Pancreas (tissue), 10 donors: ENCODE data around the gene PCLO. TPM values are rescaled to one million over a fixed set of nuclear protein-coding genes. Genes with fewer than 3 reads are reported as not detected.

ENCODE experiments used
- ATAC-seq, 4 donors: fragments of 200-7000 bp; cut with Tn5 transposase; one replicate each; pipeline versions ENCODE4 v1.8.0 to v1.9.1; 2020; ENCODE audit warnings: mild to moderate bottlenecking in 4 of 4, moderate library complexity in 4 of 4
- DNase-seq, 6 donors: peaks; one replicate each; pipeline ENCODE4 v3.0.0-alpha.2; 2020
- FAIRE-seq: peaks from 2 replicates; lab custom pipeline; 2012; peaks lifted over from hg19 to GRCh38; lab: Jason Lieb, UNC
- H3K27ac ChIP-seq, 4 donors: fragments of 200-600 bp; sonication (generic); 1 replicate in 3 of 4; 2 replicates in 1 of 4; pipeline versions ENCODE4 v1.5.0 to v1.8.0; 2020
- H3K27me3 ChIP-seq, 4 donors: fragments of 200-600 bp; one replicate each; pipeline ENCODE4 v1.8.0; 2021
- H3K36me3 ChIP-seq, 3 donors: fragments of 200-600 bp; sonication (generic) in 1 of 3; one replicate each; pipeline versions ENCODE4 v1.5.0 to v1.8.0; 2020 to 2021
- H3K4me1 ChIP-seq, 3 donors: fragments of 200-600 bp; one replicate each; pipeline ENCODE4 v1.8.0; 2021
- H3K4me3 ChIP-seq, 4 donors: fragments of 200-600 bp; sonication (generic) in 2 of 4; one replicate each; pipeline versions ENCODE4 v1.5.0 to v1.8.0; 2020 to 2021
- H3K9me3 ChIP-seq, 4 donors: fragments of 200-600 bp; one replicate each; pipeline ENCODE4 v1.8.0; 2021
- WGBS, 2 donors: extraction: QIAGEN DNeasy Blood & Tissue Kit; methylation state at CpG; one replicate each; pipeline ENCODE4 v1.1.7; 2013; 5-methylcytosine and 5-hydroxymethylcytosine counted together
- intact Hi-C, 3 donors: fragments of 100-400 bp; cut with DNase I; formaldehyde crosslinking; loops; one replicate each; pipeline versions ENCODE4 v1.11.1 to v1.14.2; 2022
- polyA plus RNA-seq, 2 donors: library from polyadenylated mRNA; stranded (reverse); fragments of 200-250 nt; gene quantifications; one replicate each; pipeline ENCODE4 v1.2.3, GENCODE V29; 2013
- total RNA-seq, 6 donors: library from RNA; stranded (reverse); fragmentation: NEBNext Ultra II Directional in 4 of 6; extraction: Animal tissue kit (Norgen Biotek cat#: 25700) in 4 of 6; gene quantifications; one replicate each; pipeline versions ENCODE4 v1.2.1 to v1.2.4, GENCODE V29; 2021 to 2023
- TF ChIP-seq, protein P1 (sequence below), 4 donors: fragments of 200-600 bp; sonication (generic) in 3 of 4; IDR thresholded peaks; one replicate each; pipeline versions ENCODE4 v1.5.0 to v1.8.0; 2021; ENCODE audit warnings: antibody characterized with exemption in 4 of 4
- donor health status: healthy with polysubstance abuse.
- donor health status: DM: no; HTN: no; CAD: no; lungs with moderate emphysema.
- donor health status: DM: no; HTN: no; CAD: no.
- donor health status: control.
- donor health status: control.
- donor health status: Bipolar disorder and iron deficiency.
- donor health status: DM: yes; HTN: yes; CAD: no.
- donor health status: DM: no; HTN: no; CAD: no.
- donor health status: DM: no; HTN: no; CAD: no.
- donor health status: DM: yes; HTN: yes; CAD: no.

Gene PCLO
- total and polyA plus RNA-seq, 8 donors = 1.9 to 5.6 (median 4.6) TPM

DNA sequence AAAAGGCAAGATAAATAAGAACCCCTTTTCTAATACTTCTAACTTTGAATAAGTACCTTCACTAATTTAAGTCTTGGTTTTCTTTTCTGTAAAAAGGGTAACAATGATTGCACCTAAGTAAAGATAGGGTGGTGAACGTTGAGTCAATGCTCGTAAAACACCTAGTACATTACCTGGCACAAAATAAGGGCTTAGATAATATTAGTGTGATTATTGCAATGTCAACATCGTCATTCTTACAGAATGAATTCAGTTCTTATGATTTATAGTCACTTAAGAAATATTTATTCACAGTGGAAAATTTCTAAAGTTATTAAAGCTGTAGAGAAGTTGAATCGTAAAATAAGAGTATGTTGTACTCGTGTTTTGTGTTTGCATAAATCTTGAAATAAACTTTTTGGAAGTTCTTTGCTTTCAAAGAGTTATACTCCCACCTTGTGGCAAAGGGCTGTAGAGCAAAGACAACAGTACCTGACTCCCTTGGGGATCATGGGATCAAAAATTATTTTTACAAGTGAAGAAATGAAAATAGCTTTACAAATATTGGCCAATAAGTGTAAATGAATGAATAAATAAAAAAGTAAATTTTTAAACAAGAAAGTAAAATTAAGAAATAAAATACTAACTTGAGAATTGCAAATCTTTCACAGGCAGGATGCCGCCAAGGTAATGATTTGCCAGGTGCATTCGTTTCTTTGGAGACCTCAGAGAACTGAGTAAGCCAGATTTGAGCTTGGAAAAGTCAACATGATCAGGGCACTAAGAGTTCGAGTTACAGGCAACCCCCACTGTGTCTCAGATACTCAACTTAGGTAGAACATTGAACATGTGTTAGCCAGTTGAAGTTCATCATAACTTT lies 433.3 kb downstream of the PCLO start:
- TF ChIP-seq, protein P1, sequence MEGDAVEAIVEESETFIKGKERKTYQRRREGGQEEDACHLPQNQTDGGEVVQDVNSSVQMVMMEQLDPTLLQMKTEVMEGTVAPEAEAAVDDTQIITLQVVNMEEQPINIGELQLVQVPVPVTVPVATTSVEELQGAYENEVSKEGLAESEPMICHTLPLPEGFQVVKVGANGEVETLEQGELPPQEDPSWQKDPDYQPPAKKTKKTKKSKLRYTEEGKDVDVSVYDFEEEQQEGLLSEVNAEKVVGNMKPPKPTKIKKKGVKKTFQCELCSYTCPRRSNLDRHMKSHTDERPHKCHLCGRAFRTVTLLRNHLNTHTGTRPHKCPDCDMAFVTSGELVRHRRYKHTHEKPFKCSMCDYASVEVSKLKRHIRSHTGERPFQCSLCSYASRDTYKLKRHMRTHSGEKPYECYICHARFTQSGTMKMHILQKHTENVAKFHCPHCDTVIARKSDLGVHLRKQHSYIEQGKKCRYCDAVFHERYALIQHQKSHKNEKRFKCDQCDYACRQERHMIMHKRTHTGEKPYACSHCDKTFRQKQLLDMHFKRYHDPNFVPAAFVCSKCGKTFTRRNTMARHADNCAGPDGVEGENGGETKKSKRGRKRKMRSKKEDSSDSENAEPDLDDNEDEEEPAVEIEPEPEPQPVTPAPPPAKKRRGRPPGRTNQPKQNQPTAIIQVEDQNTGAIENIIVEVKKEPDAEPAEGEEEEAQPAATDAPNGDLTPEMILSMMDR (IDR thresholded peaks at IDR 0.05) = peak; percentile 29 to 46 (median 40)
- H3K27me3 ChIP-seq = no peaks in the 10 kb centered on the region
- peaks cover 0 to 4% (median 0%) of the 10 kb centered on the region in 3 donors for H3K4me1 ChIP-seq
- intact Hi-C loops = no loop called here
- FAIRE-seq (peak; percentile 91), ATAC-seq (peak; percentile 50 to 64 (median 57)), DNase-seq (no peak)
- H3K4me3 ChIP-seq = no peak overlapping the region
- 14 to 19% methylated on average over 8 of the region's 8 CpGs for WGBS, 2 donors
- no peak overlapping the region for H3K27ac ChIP-seq
- H3K36me3 ChIP-seq = no peaks in the 10 kb centered on the region
- no peaks in the 10 kb centered on the region for H3K9me3 ChIP-seq

DNA sequence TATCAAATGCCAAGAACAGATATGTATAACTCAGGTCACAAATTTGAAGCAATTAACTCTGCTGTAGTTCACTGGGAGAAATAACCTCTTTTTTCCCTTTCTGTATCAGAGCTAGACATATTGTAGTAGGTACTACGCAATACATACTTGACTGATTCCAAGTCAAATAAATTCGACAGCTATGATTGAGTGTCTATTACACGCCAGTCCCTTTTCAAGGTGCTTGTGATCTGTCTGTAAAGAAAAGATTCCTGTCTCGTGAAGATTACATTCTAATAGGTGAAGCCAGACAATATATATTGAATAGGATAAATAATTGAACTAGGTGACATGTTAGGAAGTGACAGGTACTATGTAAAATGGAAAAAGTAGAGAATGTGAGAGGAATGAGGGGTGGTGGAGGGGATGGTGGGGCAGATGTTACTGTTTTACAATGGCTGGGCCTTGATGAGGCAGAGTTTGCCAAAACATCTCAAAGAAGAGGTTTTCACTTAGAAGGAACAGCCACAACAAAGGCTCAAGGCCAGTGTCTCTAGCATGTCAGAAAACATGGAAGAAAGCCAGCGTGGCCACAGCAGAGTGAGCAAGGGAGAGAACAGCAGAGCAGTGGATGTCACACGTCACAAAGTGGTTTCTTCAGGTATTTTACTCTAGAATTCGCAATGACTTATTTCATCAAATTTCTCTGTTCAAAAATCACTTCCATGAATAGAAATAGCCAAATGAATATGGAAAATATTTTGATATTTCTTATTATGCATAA lies 436.5 kb downstream of the PCLO start:
- H3K36me3 ChIP-seq = no peaks in the 10 kb centered on the region
- no peak overlapping the region for H3K27ac ChIP-seq
- H3K4me3 ChIP-seq = no peak overlapping the region
- TF ChIP-seq, protein P1 (IDR thresholded peaks at IDR 0.05) = no peak
- peaks cover 0 to 4% (median 0%) of the 10 kb centered on the region in 3 donors for H3K4me1 ChIP-seq
- FAIRE-seq (no peak), DNase-seq (no peak), ATAC-seq (no peak)
- no peaks in the 10 kb centered on the region for H3K27me3 ChIP-seq
- intact Hi-C loops = no loop called here
- no peaks in the 10 kb centered on the region for H3K9me3 ChIP-seq
- 50 to 57% methylated on average over 7 of the region's 7 CpGs for WGBS, 2 donors

DNA sequence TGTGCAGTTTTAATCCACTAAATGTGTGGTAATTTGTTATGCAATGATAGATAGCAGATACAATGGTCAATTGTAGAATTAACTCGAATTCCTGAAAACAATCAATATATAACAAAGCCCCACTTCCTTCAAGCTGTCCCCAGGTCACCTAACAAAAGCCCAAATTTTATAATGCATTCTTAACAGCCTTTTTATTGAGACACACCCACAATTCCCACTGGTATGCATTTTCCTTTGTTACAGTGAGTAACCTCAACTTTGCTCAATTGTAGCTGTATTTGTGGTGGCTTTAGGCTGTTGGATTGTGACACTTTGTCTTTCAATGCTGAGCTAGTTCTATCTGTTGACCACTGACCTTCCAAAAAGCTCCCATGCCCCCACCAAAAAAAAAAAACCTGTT lies 439.3 kb downstream of the PCLO start:
- FAIRE-seq (no peak), ATAC-seq (no peak), DNase-seq (no peak)
- no peaks in the 10 kb centered on the region for H3K27me3 ChIP-seq
- H3K9me3 ChIP-seq = no peaks in the 10 kb centered on the region
- no peaks in the 10 kb centered on the region for H3K4me1 ChIP-seq
- H3K27ac ChIP-seq = no peak overlapping the region
- TF ChIP-seq, protein P1 (IDR thresholded peaks at IDR 0.05) = no peak
- intact Hi-C loops = no loop called here
- no peaks in the 10 kb centered on the region for H3K36me3 ChIP-seq
- H3K4me3 ChIP-seq = no peak overlapping the region
- WGBS, 2 donors = 15 to 32% methylated on average over 1 of the region's 1 CpG

DNA sequence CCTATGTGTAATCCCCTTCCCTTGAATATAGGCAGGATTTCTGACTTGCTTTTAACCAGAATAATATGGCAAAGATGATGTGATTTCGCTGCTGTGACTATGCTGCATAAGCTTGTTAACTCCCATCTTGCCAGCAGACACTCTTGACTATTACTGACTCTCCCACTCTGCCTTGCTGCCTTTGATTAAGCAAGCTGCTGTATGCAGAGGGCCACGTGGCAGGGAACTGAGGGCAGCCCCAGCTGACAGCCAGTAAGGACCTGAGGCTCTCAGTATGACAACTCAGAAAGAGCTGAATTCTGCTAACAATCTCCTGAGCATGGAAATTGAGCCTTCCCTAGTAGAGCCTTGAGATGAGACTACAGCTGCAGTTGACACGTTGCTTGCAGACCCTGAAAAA lies 439.7 kb downstream of the PCLO start:
- ATAC-seq (peak in 1 of 4 donors; percentile 14), DNase-seq (no peak), FAIRE-seq (no peak)
- no peaks in the 10 kb centered on the region for H3K4me1 ChIP-seq
- H3K27me3 ChIP-seq = no peaks in the 10 kb centered on the region
- H3K4me3 ChIP-seq = no peak overlapping the region
- WGBS, 2 donors = 33 to 35% methylated on average over 3 of the region's 3 CpGs
- intact Hi-C loops = no loop called here
- no peaks in the 10 kb centered on the region for H3K9me3 ChIP-seq
- H3K36me3 ChIP-seq = no peaks in the 10 kb centered on the region
- TF ChIP-seq, protein P1 (IDR thresholded peaks at IDR 0.05) = no peak
- H3K27ac ChIP-seq = no peak overlapping the region
